H1 (cell line): ENCODE results near the gene ABCB11. TPM values are rescaled to one million over a fixed set of nuclear protein-coding genes. Genes with fewer than 3 reads are reported as not detected.

Experiments used
- CHD7 ChIP-seq: fragments of 300-600 bp; sonication (generic); IDR thresholded peaks from 2 replicates; pipeline ENCODE4 v1.7.1; 2012; ENCODE audit warnings: low read length, moderate library complexity, mild to moderate bottlenecking, inconsistent platforms; ENCODE audit not compliant: insufficient replicate concordance
- CTBP2 ChIP-seq: IDR thresholded peaks from 2 replicates; pipeline ENCODE4 v1.7.0; 2011; ENCODE audit warnings: borderline replicate concordance, mild to moderate bottlenecking, moderate library complexity, mixed read lengths, low read length; ENCODE audit not compliant: insufficient read depth, insufficient read length
- KDM5A ChIP-seq: fragments of 200-600 bp; IDR thresholded peaks from 2 replicates; pipeline ENCODE4 v1.7.1; 2012; ENCODE audit warnings: mild to moderate bottlenecking, low read length, inconsistent platforms, mixed read lengths
- MAX ChIP-seq: IDR thresholded peaks from 2 replicates; pipeline ENCODE4 v1.6.1; 2012; ENCODE audit warnings: inconsistent platforms
- PHF8 ChIP-seq: fragments of 200-600 bp; sonication (generic); conservative IDR thresholded peaks from 2 replicates; pipeline ENCODE4 v1.7.1; 2012; ENCODE audit warnings: low read depth, mild to moderate bottlenecking, inconsistent platforms, low read length, moderate library complexity
- POLR2A ChIP-seq, 2 experiments: IDR thresholded peaks; 1 replicate in 1 of 2; 2 replicates in 1 of 2; pipeline ENCODE4 v1.6.1; 2011; ENCODE audit warnings: low read depth in 2 of 2, low read length in 2 of 2, mild to moderate bottlenecking in 2 of 2; ENCODE audit errors: control extremely low read depth in 1 of 2
- USF2 ChIP-seq: IDR thresholded peaks from 2 replicates; pipeline ENCODE4 v1.6.1; 2011; ENCODE audit warnings: low read length, improper control_type of control experiment
- polyA plus RNA-seq, 7 experiments: library from polyadenylated mRNA; depleted of rRNA in 3 of 7; stranded (reverse) in 5 of 7; unstranded in 2 of 7; fragments of >200 nt in 5 of 7; fragments of 200-250 nt in 2 of 7; gene quantifications; 1 replicate in 5 of 7; 2 replicates in 1 of 7; 4 replicates in 1 of 7; pipeline versions ENCODE4 v1.2.1 to v1.2.3, GENCODE V29; 2011 to 2013; ENCODE audit warnings: missing spikeins in 2 of 7, mixed read lengths in 2 of 7
- total RNA-seq: library from RNA; stranded (reverse); fragmentation: NEBNext Ultra II Directional; extraction: Animal tissue kit (Norgen Biotek cat#: 25700); gene quantifications from 2 replicates; pipeline ENCODE4 v1.2.1, GENCODE V29; 2021
- TF ChIP-seq, protein P1 (sequence below): IDR thresholded peaks from 2 replicates; pipeline ENCODE4 v1.6.1; 2012; ENCODE audit warnings: low read length, inconsistent platforms

ABCB11 gene
- total and polyA plus RNA-seq, 2 of the 8 experiments (the other 6 are each of a cell fraction or from before 2014, with no cell fraction given), result not detected

GRCh38 chr2:168962636-168963035, 68.5 kb downstream of the ABCB11 start (continued):
- TF ChIP-seq CHD7, result no peak
- TF ChIP-seq, protein P1, sequence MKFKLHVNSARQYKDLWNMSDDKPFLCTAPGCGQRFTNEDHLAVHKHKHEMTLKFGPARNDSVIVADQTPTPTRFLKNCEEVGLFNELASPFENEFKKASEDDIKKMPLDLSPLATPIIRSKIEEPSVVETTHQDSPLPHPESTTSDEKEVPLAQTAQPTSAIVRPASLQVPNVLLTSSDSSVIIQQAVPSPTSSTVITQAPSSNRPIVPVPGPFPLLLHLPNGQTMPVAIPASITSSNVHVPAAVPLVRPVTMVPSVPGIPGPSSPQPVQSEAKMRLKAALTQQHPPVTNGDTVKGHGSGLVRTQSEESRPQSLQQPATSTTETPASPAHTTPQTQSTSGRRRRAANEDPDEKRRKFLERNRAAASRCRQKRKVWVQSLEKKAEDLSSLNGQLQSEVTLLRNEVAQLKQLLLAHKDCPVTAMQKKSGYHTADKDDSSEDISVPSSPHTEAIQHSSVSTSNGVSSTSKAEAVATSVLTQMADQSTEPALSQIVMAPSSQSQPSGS, result no peak
- TF ChIP-seq PHF8, result no peak
- TF ChIP-seq POLR2A (IDR thresholded peaks at IDR 0.05; ENCODE audit: control extremely low read depth in 1 of 2, low read depth in 2 of 2, low read length in 2 of 2), result no peak
- TF ChIP-seq KDM5A, result no peak
- no peak for TF ChIP-seq CTBP2
- TF ChIP-seq MAX, result no peak
- TF ChIP-seq USF2, result no peak
